HG03575 (cell line): Measurements from ENCODE around the gene MRPL45.
A peak's percentile ranks its signal among the peaks of the same experiment; 100 is the strongest.
"Not testable (repeated sequence)": the region's sequence is repeated elsewhere in the genome, so short reads cannot be mapped to it uniquely, and the experiment has no call there.

Experiments
- ATAC-seq: cut with Tn5 transposase; IDR thresholded peaks from one replicate; pipeline ENCODE4 v1.9.1; 2021; ENCODE audit not compliant: unreplicated experiment, insufficient number of reproducible peaks, low FRiP score; ENCODE audit errors: extremely low read depth

MRPL45 gene

GRCh38 chr17:38296834-38297517, at the start of gene MRPL45:
Gene MRPL45, plus strand, starts transcription at chr17:38297168. Its CDS starts 16 bp downstream, at chr17:38297184.
- peak; percentile 51 for ATAC-seq

GRCh38 chr17:38253191-38253590, 43.8 kb upstream of the MRPL45 start:
- ATAC-seq = not testable (repeated sequence)

GRCh38 chr17:38254357-38254756, 42.6 kb upstream of the MRPL45 start:
- ATAC-seq = not testable (repeated sequence)

GRCh38 chr17:38257013-38257621, 39.9 kb upstream of the MRPL45 start:
- not testable (repeated sequence) for ATAC-seq

GRCh38 chr17:38265974-38266506, 30.9 kb upstream of the MRPL45 start:
- ATAC-seq = not testable (repeated sequence)

- not testable (repeated sequence) for ATAC-seq
Measured at GRCh38 chr17:38266571-38266970, 30.4 kb upstream of the MRPL45 start.

GRCh38 chr17:38268138-38268537, 28.8 kb upstream of the MRPL45 start:
- not testable (repeated sequence) for ATAC-seq

GRCh38 chr17:38269045-38269444, 27.9 kb upstream of the MRPL45 start:
- not testable (repeated sequence) for ATAC-seq

- ATAC-seq = not testable (repeated sequence)
Measured at GRCh38 chr17:38269552-38269951, 27.4 kb upstream of the MRPL45 start.

GRCh38 chr17:38285994-38286393, 11.0 kb upstream of the MRPL45 start:
- not testable (repeated sequence) for ATAC-seq

GRCh38 chr17:38286501-38287091, 10.4 kb upstream of the MRPL45 start:
- ATAC-seq = not testable (repeated sequence)

- ATAC-seq = not testable (repeated sequence)
Measured at GRCh38 chr17:38288217-38288827, 8.6 kb upstream of the MRPL45 start.

- ATAC-seq = not testable (repeated sequence)
Measured at GRCh38 chr17:38289760-38290159, 7.2 kb upstream of the MRPL45 start.

GRCh38 chr17:38295602-38296365, 1.2 kb upstream of the MRPL45 start:
- ATAC-seq = not testable (repeated sequence)

- no peak for ATAC-seq
Measured at GRCh38 chr17:38315497-38315896, 18.5 kb downstream of the MRPL45 start.

- ATAC-seq = no peak
Measured at GRCh38 chr17:38317081-38317480, 20.1 kb downstream of the MRPL45 start.

- no peak for ATAC-seq
Measured at GRCh38 chr17:38320482-38320881, 23.5 kb downstream of the MRPL45 start.

GRCh38 chr17:38322156-38322779, 25.3 kb downstream of the MRPL45 start:
- no peak for ATAC-seq
